Ectodermal cell (in vitro differentiated cells): ENCODE data around the gene PRR15L.
"Not testable (repeated sequence)": the region's sequence is repeated elsewhere in the genome, so short reads cannot be mapped to it uniquely, and the experiment has no call there.

Source experiments
- H3K27ac ChIP-seq: 2 replicates; pipeline ENCODE4 v1.7.0; 2013; ENCODE audit warnings: mild to moderate bottlenecking, low read depth, low read length; ENCODE audit not compliant: insufficient read depth, poor library complexity, severe bottlenecking
- H3K27me3 ChIP-seq: 2 replicates; pipeline ENCODE4 v1.7.0; 2013; ENCODE audit warnings: mild to moderate bottlenecking, low read length; ENCODE audit not compliant: insufficient read depth, control insufficient read depth, poor library complexity, severe bottlenecking
- H3K36me3 ChIP-seq: one replicate; pipeline ENCODE4 v1.7.0; 2013; ENCODE audit warnings: low read length; ENCODE audit not compliant: control insufficient read depth, insufficient read depth
- H3K4me1 ChIP-seq: one replicate; pipeline ENCODE4 v1.7.0; 2013; ENCODE audit warnings: low read length; ENCODE audit not compliant: control insufficient read depth, insufficient read depth
- H3K4me3 ChIP-seq: 2 replicates; pipeline ENCODE4 v1.7.0; 2013; ENCODE audit warnings: low read depth, low read length, control low read depth; ENCODE audit not compliant: insufficient read depth
- H3K9me3 ChIP-seq: 2 replicates; pipeline ENCODE4 v1.7.0; 2013; ENCODE audit warnings: mild to moderate bottlenecking, low read length, moderate library complexity; ENCODE audit not compliant: control insufficient read depth
- WGBS, 2 experiments: methylation state at CpG; one replicate each; pipeline ENCODE4 v1.1.7; 2013; ENCODE audit warnings: missing lambda C conversion rate in 2 of 2; 5-methylcytosine and 5-hydroxymethylcytosine counted together

The PRR15L gene

DNA sequence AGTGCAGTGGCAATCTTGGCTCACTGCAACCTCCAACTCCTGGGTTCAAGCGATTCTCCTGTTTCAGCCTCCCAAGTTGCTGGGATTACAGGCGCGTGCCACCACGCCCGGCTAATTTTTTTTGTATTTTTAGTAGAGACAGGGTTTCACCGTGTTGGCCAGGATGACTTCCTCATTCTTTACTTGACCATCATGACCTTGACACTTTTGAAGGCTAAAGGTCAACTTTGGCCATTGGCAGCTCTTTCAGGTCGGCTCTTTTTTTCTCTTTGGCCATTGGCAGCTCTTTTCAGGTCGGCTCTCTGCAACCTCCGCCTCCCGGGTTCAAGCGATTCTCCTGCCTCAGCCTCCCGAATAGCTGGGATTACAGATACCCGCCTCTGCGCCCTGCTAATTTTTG lies 37.8 kb downstream of the PRR15L start:
- not testable (repeated sequence) for H3K4me3 ChIP-seq, H3K27ac ChIP-seq, H3K4me1 ChIP-seq, H3K27me3 ChIP-seq, H3K9me3 ChIP-seq
- H3K36me3 ChIP-seq, result peaks cover 15% of the 10 kb centered on the region
- 94 to 95% methylated on average over 14 of the region's 14 CpGs for WGBS, 2 experiments

DNA sequence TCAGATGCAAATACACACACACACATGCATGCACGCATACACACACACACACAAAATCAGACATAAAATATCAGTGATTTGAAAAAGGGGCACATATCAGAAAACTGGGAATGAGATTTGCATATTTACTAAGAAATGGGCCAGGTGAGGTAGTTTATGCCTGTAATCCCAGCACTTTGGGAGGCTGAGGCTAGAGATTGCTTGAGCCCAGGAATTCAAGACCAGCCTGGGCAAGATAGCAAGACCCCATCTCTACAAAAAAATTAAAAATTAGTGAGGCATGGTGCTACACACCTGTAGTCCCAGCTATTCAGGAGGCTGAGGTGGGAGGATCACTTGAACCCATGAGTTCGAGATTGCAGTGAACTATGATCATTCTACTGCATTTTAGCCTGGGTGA lies 38.7 kb downstream of the PRR15L start:
- Histone ChIP-seq H3K4me1 (no peaks in the 10 kb centered on the region), H3K4me3 (no peak overlapping the region), H3K36me3 (peaks cover 8% of the 10 kb centered on the region), H3K9me3 (no peaks in the 10 kb centered on the region), H3K27ac (no peak overlapping the region), H3K27me3 (no peaks in the 10 kb centered on the region)
- 96 to 97% methylated on average over 2 of the region's 2 CpGs for WGBS, 2 experiments

DNA sequence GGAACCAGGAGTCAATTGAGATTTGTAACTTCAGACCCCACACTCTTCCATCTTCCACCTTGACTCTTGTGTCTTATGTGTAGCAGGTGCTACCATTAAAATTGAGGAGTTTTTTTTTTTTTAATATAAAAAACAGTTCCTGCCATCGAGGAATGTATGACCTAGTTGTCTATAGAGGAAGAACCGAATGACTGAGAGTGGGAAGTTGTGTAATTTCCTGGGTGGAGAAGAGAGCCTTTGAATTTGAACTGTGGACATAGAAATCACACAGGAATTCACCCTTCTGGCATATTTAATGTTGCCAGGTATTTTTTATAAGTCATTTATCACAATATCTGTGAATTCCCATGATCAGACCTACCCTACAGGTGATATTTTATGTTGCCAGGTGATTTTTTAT lies 39.7 kb downstream of the PRR15L start:
- no peaks in the 10 kb centered on the region for H3K27me3 ChIP-seq
- no peaks in the 10 kb centered on the region for H3K9me3 ChIP-seq
- no peak overlapping the region for H3K27ac ChIP-seq
- WGBS, 2 experiments, result 97 to 98% methylated on average over 2 of the region's 2 CpGs
- peaks cover 3% of the 10 kb centered on the region for H3K36me3 ChIP-seq
- no peaks in the 10 kb centered on the region for H3K4me1 ChIP-seq
- H3K4me3 ChIP-seq, result no peak overlapping the region

DNA sequence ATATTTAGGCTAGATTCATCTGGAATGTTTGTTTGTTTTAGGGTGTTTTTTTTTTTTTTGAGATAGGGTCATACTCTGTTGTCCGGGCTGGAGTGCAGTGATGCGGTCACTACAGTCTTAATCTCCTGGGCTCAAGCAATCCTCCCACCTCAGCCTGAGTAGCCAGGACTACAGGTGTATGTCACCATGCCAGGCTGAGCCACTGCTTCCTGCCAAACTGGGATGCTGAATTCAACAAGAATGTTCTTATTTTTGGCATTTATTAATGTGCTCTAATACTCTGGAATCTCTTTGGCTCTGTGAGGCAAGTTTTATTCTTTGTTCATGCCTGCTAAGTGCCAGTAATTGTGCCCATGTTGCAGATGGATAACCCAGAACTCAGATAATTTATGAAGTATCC lies 40.1 kb downstream of the PRR15L start:
- Histone ChIP-seq H3K4me1 (no peaks in the 10 kb centered on the region), H3K9me3 (no peaks in the 10 kb centered on the region), H3K27me3 (no peaks in the 10 kb centered on the region), H3K4me3 (no peak overlapping the region), H3K36me3 (no peaks in the 10 kb centered on the region), H3K27ac (no peak overlapping the region)
- WGBS, 2 experiments, result 95% methylated on average over 2 of the region's 2 CpGs

DNA sequence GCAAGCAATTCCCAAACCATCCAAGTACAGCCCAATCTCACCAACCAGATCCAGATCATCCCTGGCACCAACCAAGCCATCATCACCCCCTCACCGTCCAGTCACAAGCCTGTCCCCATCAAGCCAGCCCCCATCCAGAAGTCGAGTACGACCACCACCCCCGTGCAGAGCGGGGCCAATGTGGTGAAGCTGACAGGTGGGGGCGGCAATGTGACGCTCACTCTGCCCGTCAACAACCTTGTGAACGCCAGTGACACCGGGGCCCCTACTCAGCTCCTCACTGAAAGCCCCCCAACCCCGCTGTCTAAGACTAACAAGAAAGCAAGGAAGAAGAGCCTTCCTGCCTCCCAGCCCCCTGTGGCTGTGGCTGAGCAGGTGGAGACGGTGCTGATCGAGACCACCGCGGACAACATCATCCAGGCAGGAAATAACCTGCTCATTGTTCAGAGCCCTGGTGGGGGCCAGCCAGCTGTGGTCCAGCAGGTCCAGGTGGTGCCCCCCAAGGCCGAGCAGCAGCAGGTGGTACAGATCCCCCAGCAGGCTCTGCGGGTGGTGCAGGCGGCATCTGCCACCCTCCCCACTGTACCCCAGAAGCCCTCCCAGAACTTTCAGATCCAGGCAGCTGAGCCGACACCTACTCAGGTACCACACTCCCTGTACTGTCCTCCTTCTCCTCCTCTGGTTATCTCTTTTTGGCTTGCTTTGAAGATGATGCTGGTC lies 41.0 kb downstream of the PRR15L start:
- no peaks in the 10 kb centered on the region for H3K27me3 ChIP-seq
- no peak overlapping the region for H3K27ac ChIP-seq
- H3K4me3 ChIP-seq, result no peak overlapping the region
- no peaks in the 10 kb centered on the region for H3K36me3 ChIP-seq
- no peaks in the 10 kb centered on the region for H3K9me3 ChIP-seq
- 88 to 91% methylated on average over 19 of the region's 19 CpGs for WGBS, 2 experiments
- no peaks in the 10 kb centered on the region for H3K4me1 ChIP-seq

DNA sequence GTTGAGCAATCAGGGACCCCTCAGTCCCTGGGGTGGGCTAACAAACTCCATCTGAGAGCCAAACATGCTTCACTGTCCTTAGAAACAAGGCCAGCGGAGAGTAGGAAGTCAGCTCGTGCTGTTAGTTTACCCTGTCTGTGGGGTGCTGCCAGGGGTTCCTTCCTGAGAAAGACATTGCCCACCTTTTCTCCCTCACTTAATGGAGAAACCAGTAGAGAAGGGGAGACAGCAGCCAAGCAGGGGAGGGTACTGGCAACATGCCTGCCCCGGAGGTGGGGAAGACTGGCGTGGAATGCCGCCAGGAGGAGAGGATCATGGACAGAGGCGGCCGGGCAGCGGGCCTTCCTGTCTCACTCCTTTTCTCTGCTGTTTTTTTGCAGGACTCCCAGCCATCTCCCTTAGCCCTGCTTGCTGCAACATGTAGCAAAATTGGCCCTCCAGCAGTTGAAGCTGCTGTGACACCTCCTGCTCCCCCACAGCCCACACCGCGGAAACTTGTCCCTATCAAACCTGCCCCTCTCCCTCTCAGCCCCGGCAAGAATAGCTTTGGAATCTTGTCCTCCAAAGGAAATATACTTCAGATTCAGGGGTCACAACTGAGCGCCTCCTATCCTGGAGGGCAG lies 41.8 kb downstream of the PRR15L start:
- H3K4me1 ChIP-seq, result no peaks in the 10 kb centered on the region
- H3K27ac ChIP-seq, result no peak overlapping the region
- 92 to 95% methylated on average over 12 of the region's 12 CpGs for WGBS, 2 experiments
- no peaks in the 10 kb centered on the region for H3K27me3 ChIP-seq
- no peaks in the 10 kb centered on the region for H3K9me3 ChIP-seq
- no peak overlapping the region for H3K4me3 ChIP-seq
- no peaks in the 10 kb centered on the region for H3K36me3 ChIP-seq

DNA sequence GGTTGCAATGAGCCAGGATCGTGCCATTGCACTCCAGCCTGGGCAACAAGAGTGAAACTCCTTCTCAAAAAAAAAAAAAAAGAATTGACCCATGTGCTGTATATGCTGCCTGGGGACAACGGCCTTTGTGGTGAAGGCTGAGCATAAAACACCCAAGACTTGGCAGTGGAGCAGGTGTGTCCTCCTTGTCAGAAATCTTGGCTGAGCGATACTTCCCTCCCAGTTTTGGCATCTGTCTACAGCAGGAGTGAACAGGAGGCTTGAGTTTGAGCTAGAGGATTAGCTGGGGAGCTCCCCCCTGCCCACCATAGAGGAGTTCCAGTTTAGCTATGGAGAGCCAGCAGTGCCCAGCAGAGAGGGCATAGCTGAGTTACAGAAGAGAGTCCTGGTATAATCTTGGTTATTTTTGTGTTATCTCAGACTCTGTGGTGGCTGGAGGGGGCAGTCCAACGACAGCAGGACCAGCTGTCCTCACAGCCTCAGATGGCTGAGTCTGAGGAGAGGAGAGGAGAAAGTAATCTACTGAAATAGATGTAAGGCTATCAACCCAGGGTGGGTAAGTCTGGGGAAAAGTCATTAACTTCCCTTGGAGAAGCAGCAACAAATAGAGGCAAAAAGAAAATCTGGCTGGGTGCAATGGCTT lies 43.3 kb downstream of the PRR15L start:
- no peaks in the 10 kb centered on the region for H3K4me1 ChIP-seq
- H3K36me3 ChIP-seq, result no peaks in the 10 kb centered on the region
- no peak overlapping the region for H3K27ac ChIP-seq
- no peaks in the 10 kb centered on the region for H3K9me3 ChIP-seq
- 92 to 93% methylated on average over 4 of the region's 4 CpGs for WGBS, 2 experiments
- H3K4me3 ChIP-seq, result no peak overlapping the region
- no peaks in the 10 kb centered on the region for H3K27me3 ChIP-seq

DNA sequence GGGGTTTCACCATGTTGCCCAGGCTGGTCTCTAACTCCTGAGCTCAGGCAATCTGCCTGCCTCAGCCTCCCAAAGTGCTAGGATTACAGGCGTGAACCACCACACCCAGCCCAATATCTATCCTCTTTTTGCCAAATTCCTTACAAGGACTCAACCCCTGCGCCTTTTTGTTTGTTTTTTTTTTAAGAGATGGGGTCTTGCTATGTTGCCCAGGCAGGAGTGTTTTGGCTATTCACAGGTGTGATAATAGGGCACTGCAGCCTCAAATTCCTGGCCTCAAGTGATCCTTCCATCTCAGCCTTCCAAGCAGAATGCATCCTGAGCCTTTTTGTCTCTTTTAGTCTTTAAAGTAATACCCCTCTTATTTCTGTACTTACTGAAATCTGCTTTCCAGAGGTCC lies 44.6 kb downstream of the PRR15L start:
- H3K9me3 ChIP-seq, result no peaks in the 10 kb centered on the region
- H3K4me3 ChIP-seq, result no peak overlapping the region
- no peak overlapping the region for H3K27ac ChIP-seq
- no peaks in the 10 kb centered on the region for H3K36me3 ChIP-seq
- 85 to 89% methylated on average over 2 of the region's 2 CpGs for WGBS, 2 experiments
- H3K27me3 ChIP-seq, result no peaks in the 10 kb centered on the region
- H3K4me1 ChIP-seq, result no peaks in the 10 kb centered on the region

DNA sequence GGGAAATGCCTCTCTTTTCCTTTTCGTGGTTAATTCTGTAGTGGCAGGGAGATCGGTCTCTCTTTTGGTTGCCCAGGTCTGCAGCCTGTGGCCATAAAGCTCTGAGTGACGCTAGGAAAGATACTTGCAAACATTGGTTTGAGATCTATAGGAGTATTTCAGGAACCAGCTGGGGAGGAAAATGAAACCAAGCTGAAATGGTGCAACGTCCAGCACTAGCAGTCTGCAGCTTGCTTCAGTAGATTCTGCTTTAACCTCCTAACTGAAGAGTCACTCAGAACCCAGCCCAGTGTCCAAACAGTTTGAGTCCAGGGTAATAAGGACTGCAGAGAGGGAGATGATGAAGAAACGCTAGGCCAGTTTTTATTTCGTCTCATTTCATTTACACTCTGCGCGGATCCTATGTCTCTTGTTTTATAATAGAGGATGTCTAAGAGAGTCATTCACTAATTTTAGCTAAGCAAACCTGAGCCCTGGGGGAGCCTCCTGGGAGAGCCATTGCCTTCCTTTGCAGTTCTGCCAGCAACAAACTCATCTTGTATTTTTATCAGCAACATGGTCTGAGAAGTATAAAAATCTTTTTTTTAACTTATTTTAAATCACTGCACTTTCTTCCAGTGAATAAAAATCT lies 49.6 kb downstream of the PRR15L start:
- no peak overlapping the region for H3K27ac ChIP-seq
- WGBS, 2 experiments, result 94 to 96% methylated on average over 8 of the region's 8 CpGs
- H3K27me3 ChIP-seq, result no peaks in the 10 kb centered on the region
- no peaks in the 10 kb centered on the region for H3K36me3 ChIP-seq
- H3K9me3 ChIP-seq, result no peaks in the 10 kb centered on the region
- no peak overlapping the region for H3K4me3 ChIP-seq
- peaks cover 7% of the 10 kb centered on the region for H3K4me1 ChIP-seq

DNA sequence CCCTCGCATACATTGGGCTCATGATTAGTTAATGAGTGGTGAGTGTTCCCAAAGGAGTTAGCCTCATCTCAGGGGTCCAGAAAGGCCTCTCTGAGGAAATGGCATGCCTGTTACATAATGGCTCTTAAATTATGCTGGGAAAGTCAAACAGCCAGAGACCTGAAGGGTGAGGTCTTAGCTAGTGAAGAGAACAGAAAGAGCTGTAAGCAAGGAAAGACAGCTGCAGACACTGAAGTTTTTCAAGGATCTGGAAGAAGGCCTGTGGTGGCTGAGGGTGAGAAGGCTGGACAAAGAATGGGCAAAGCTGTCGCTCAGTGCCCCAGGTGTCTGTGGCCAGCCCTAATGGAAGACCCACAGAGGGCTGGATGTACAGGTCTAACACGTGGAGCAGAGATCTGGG lies 51.2 kb downstream of the PRR15L start:
- Histone ChIP-seq H3K27me3 (no peaks in the 10 kb centered on the region), H3K27ac (no peak overlapping the region), H3K9me3 (no peaks in the 10 kb centered on the region), H3K4me1 (peaks cover 22% of the 10 kb centered on the region), H3K36me3 (no peaks in the 10 kb centered on the region), H3K4me3 (no peak overlapping the region)
- 94 to 96% methylated on average over 3 of the region's 3 CpGs for WGBS, 2 experiments
